HL-60 (cell line): Measurements from ENCODE around the gene RETN.

ENCODE experiments used
- CTCF ChIP-seq: IDR thresholded peaks from one replicate; pipeline ENCODE4 v1.5.1; 2011; ENCODE audit warnings: low read length, control low read depth, inconsistent platforms; ENCODE audit not compliant: insufficient read depth
- POLR2AphosphoS5 ChIP-seq: IDR thresholded peaks from 2 replicates; pipeline ENCODE4 v1.6.1; 2012; ENCODE audit warnings: low read depth
- SPI1 ChIP-seq: IDR thresholded peaks from 2 replicates; pipeline ENCODE4 v1.6.1; 2012; ENCODE audit warnings: low read depth, mild to moderate bottlenecking, borderline replicate concordance

DNA sequence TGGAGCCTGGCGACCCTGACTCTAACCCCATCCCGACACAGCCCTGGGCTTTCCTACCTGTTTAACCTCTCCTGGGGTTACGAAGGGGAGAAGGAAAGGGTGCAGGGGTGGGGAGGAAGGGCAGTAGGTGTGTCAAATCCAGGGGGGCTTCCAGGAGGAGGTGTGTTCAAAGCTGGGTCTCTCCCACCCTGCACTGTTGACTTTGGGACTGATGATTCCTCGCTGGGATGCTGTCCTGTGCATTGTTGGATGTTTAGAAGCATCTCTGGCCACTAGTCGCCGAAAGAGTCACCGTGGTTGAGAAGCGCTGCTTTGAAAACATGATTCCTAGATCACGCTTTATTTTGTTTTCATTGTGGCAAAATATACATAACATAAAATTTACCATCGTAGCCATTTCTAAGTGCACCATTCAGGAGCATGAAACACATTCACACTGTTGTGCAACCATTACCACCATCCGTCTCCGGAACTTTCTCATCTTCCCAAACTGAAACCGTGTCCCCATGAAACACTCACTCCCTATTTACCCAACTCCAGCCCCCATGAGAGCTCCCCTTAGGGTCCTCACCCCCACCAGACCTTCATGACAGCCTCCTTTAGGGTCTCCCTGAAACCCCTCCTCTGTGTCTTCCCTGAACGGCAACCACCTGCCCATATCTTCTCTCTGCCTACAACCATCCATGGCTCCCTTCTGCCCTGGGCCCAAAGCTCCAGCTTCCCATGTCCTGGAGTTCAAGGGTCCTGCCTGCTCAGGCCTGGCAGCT is 37.5 kb downstream of the RETN start:
- TF ChIP-seq POLR2AphosphoS5 (no peak), CTCF (no peak), SPI1 (no peak)
